OCI-LY1 (cell line): ENCODE measurements around the gene GNG2.

Experiments used
- H2AFZ ChIP-seq: fragments of 200-600 bp; sonication (generic), shearing (Covaris generic); 2 replicates; pipeline ENCODE4 v1.6.0; 2014; ENCODE audit warnings: antibody characterized with exemption, mild to moderate bottlenecking, low read length
- H3F3A ChIP-seq: fragments of 200-600 bp; sonication (generic), shearing (Covaris generic); 2 replicates; pipeline ENCODE4 v1.6.0; 2014; ENCODE audit warnings: mild to moderate bottlenecking, antibody characterized with exemption, low read length, moderate library complexity; ENCODE audit not compliant: insufficient read depth
- H3K27ac ChIP-seq: fragments of 200-600 bp; sonication (generic); 2 replicates; pipeline ENCODE4 v1.5.1; 2014; ENCODE audit warnings: low read length, mixed run types, mild to moderate bottlenecking, low read depth; ENCODE audit not compliant: poor library complexity, severe bottlenecking
- H3K27me3 ChIP-seq: fragments of 200-600 bp; sonication (generic); 2 replicates; pipeline ENCODE4 v1.6.0; 2014; ENCODE audit warnings: antibody characterized with exemption, mild to moderate bottlenecking, low read length, moderate library complexity; ENCODE audit not compliant: insufficient read depth
- H3K36me3 ChIP-seq: fragments of 200-600 bp; sonication (generic); 2 replicates; pipeline ENCODE4 v1.6.1; 2014; ENCODE audit warnings: mild to moderate bottlenecking, antibody characterized with exemption, low read length, moderate library complexity, mixed read lengths; ENCODE audit not compliant: insufficient read depth
- H3K4me1 ChIP-seq: fragments of 200-600 bp; sonication (generic); 2 replicates; pipeline ENCODE4 v1.5.1; 2014; ENCODE audit warnings: mild to moderate bottlenecking, low read length, moderate library complexity; ENCODE audit not compliant: insufficient read depth, severe bottlenecking
- H3K4me2 ChIP-seq: fragments of 200-600 bp; sonication (generic), shearing (Covaris generic); 2 replicates; pipeline ENCODE4 v1.6.1; 2014; ENCODE audit warnings: low read length
- H3K4me3 ChIP-seq: fragments of 200-600 bp; sonication (generic); 2 replicates; pipeline ENCODE4 v1.5.1; 2014; ENCODE audit warnings: low read length, low read depth, mild to moderate bottlenecking, mixed read lengths; ENCODE audit not compliant: poor library complexity, severe bottlenecking
- H3K79me2 ChIP-seq: fragments of 200-600 bp; shearing (Covaris generic); 2 replicates; pipeline ENCODE4 v1.6.1; 2016; ENCODE audit warnings: mixed run types, low read length, mixed read lengths; ENCODE audit not compliant: insufficient read depth
- H3K9ac ChIP-seq: fragments of 200-600 bp; sonication (generic), shearing (Covaris generic); 2 replicates; pipeline ENCODE4 v1.6.1; 2014; ENCODE audit warnings: mild to moderate bottlenecking, low read length, mixed read lengths
- H3K9me2 ChIP-seq: fragments of 200-600 bp; sonication (generic), shearing (Covaris generic); 2 replicates; pipeline ENCODE4 v1.6.1; 2014; ENCODE audit warnings: low read depth, mild to moderate bottlenecking, low read length, mixed read lengths
- H3K9me3 ChIP-seq: fragments of 200-600 bp; shearing (Covaris generic); 2 replicates; pipeline ENCODE4 v1.6.1; 2014; ENCODE audit warnings: low read length, mixed read lengths
- H4K20me1 ChIP-seq: fragments of 200-600 bp; sonication (generic), shearing (Covaris generic); 2 replicates; pipeline ENCODE4 v1.6.0; 2016; ENCODE audit warnings: mild to moderate bottlenecking, low read length; ENCODE audit not compliant: insufficient read depth
- CTCF ChIP-seq: fragments of 200-600 bp; sonication (generic), shearing (Covaris generic); IDR thresholded peaks from 2 replicates; pipeline ENCODE4 v1.5.1; 2017; ENCODE audit warnings: mild to moderate bottlenecking, antibody characterized with exemption, low read length, moderate library complexity, mixed read lengths
- EZH2 ChIP-seq: fragments of 200-600 bp; sonication (generic), shearing (Covaris generic); IDR thresholded peaks from 2 replicates; pipeline ENCODE4 v1.8.0; 2017; ENCODE audit warnings: borderline replicate concordance, mixed run types, mild to moderate bottlenecking, antibody characterized with exemption, low read length, moderate library complexity, mixed read lengths

The GNG2 gene

GRCh38 chr14:51942971-51943370, 82.6 kb downstream of the GNG2 start:
- Histone ChIP-seq H3K9ac (no peak overlapping the region), H3K27me3 (no peaks in the 10 kb centered on the region), H3K27ac (no peak overlapping the region), H3K4me2 (no peak overlapping the region), H4K20me1 (no peaks in the 10 kb centered on the region), H3K9me2 (no peaks in the 10 kb centered on the region), H3K36me3 (no peaks in the 10 kb centered on the region), H3K9me3 (no peaks in the 10 kb centered on the region), H3K79me2 (no peaks in the 10 kb centered on the region), H3K4me3 (no peak overlapping the region), H3F3A (no peaks in the 10 kb centered on the region), H2AFZ (no peak overlapping the region), H3K4me1 (no peaks in the 10 kb centered on the region)
- TF ChIP-seq EZH2 (no peak), CTCF (no peak)

DNA sequence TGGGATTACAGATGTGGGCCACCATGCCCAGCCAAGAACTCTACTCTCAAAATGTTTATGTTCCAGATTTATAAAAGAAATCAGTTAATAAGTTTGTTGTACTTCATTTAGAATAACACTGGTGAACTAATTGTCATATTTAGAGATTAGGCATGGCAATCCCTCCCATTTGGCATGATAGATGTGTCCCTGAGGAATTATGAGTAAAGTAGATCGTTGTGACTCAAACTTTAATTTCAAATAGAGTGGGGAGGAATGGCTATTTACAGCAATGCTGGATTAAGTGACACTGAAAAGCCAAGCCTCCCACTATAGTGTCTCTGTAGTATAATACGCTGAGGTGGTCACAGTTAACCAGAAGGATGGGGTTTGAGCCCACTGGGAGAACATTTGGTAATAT, 89.6 kb downstream of the GNG2 start:
- Histone ChIP-seq H4K20me1 (no peaks in the 10 kb centered on the region), H3K36me3 (no peaks in the 10 kb centered on the region), H3K27ac (no peak overlapping the region), H3K4me1 (no peaks in the 10 kb centered on the region), H3K9me2 (no peaks in the 10 kb centered on the region), H3K9ac (no peak overlapping the region), H3K27me3 (0 out of 2 replicates have a peak, but pooled peaks cover 4% of the 10 kb centered on the region), H3K9me3 (no peaks in the 10 kb centered on the region), H3K4me3 (no peak overlapping the region), H3F3A (no peaks in the 10 kb centered on the region), H3K79me2 (no peaks in the 10 kb centered on the region), H2AFZ (no peak overlapping the region), H3K4me2 (no peak overlapping the region)
- TF ChIP-seq CTCF: no peak
- no peak for TF ChIP-seq EZH2

GRCh38 chr14:51951656-51952055, 91.2 kb downstream of the GNG2 start:
- no peak overlapping the region for H3K4me3 ChIP-seq
- H3F3A ChIP-seq: no peaks in the 10 kb centered on the region
- H3K9ac ChIP-seq: no peak overlapping the region
- 0 out of 2 replicates have a peak, but pooled peaks cover 4% of the 10 kb centered on the region for H3K27me3 ChIP-seq
- no peaks in the 10 kb centered on the region for H4K20me1 ChIP-seq
- H3K4me1 ChIP-seq: no peaks in the 10 kb centered on the region
- H3K27ac ChIP-seq: no peak overlapping the region
- H3K79me2 ChIP-seq: no peaks in the 10 kb centered on the region
- H3K9me3 ChIP-seq: no peaks in the 10 kb centered on the region
- TF ChIP-seq EZH2 (no peak), CTCF (no peak)
- no peak overlapping the region for H2AFZ ChIP-seq
- no peaks in the 10 kb centered on the region for H3K9me2 ChIP-seq
- no peak overlapping the region for H3K4me2 ChIP-seq
- no peaks in the 10 kb centered on the region for H3K36me3 ChIP-seq
